IMR-90 (cell line): ENCODE results near the gene MEGF9.

ENCODE experiments used
- CTCF ChIP-seq: conservative IDR thresholded peaks from 2 replicates; pipeline ENCODE4 v1.5.1; 2012; ENCODE audit warnings: mild to moderate bottlenecking, low read depth, low read length, improper control_type of control experiment
- POLR2A ChIP-seq: IDR thresholded peaks from 2 replicates; pipeline ENCODE4 v1.6.1; 2012; ENCODE audit warnings: mild to moderate bottlenecking, low read depth, low read length

GRCh38 chr9:120559546-120559945 lies 154.7 kb downstream of the MEGF9 start:
- no peak for TF ChIP-seq POLR2A
- no peak for TF ChIP-seq CTCF
